Hepatocyte (in vitro differentiated cells): ENCODE data around the gene RBM17. TPM values are rescaled to one million over a fixed set of nuclear protein-coding genes. Genes with fewer than 3 reads are reported as not detected.

ENCODE experiments used
- DNase-seq: peaks from one replicate; pipeline ENCODE4 v3.0.0-alpha.2; 2016; ENCODE audit warnings: low spot score
- H2AFZ ChIP-seq: fragments of 200-600 bp; sonication (generic); 2 replicates; pipeline ENCODE4 v1.6.0; 2016; ENCODE audit warnings: antibody characterized with exemption, mild to moderate bottlenecking
- H3K27ac ChIP-seq: fragments of 200-600 bp; sonication (generic); 2 replicates; pipeline ENCODE4 v1.5.1; 2016; ENCODE audit warnings: mild to moderate bottlenecking
- H3K27me3 ChIP-seq: fragments of 200-600 bp; sonication (generic); 2 replicates; pipeline ENCODE4 v1.6.1; 2016
- H3K36me3 ChIP-seq: fragments of 200-600 bp; sonication (generic); replicated peaks from 2 replicates; pipeline ENCODE4 v1.5.1; 2016; ENCODE audit warnings: low read depth; ENCODE audit not compliant: insufficient read depth
- H3K4me1 ChIP-seq: fragments of 200-600 bp; sonication (generic); 2 replicates; pipeline ENCODE4 v1.5.1; 2016; ENCODE audit warnings: mild to moderate bottlenecking, moderate library complexity; ENCODE audit not compliant: insufficient read depth
- H3K4me2 ChIP-seq: fragments of 200-600 bp; sonication (generic); 2 replicates; pipeline ENCODE4 v1.6.0; 2016
- H3K4me3 ChIP-seq: fragments of 200-600 bp; sonication (generic); 2 replicates; pipeline ENCODE4 v1.5.1; 2016; ENCODE audit warnings: mild to moderate bottlenecking
- H3K79me2 ChIP-seq: fragments of 200-600 bp; sonication (generic); 2 replicates; pipeline ENCODE4 v1.6.0; 2017; ENCODE audit warnings: mild to moderate bottlenecking
- H3K9me2 ChIP-seq: fragments of 200-600 bp; sonication (generic); replicated peaks from 2 replicates; pipeline ENCODE4 v1.6.0; 2017; ENCODE audit warnings: mild to moderate bottlenecking; ENCODE audit not compliant: insufficient read depth
- H3K9me3 ChIP-seq: fragments of 200-600 bp; sonication (generic); 2 replicates; pipeline ENCODE4 v1.5.1; 2016; ENCODE audit warnings: low read depth, mild to moderate bottlenecking
- H4K20me1 ChIP-seq: fragments of 200-600 bp; sonication (generic); 2 replicates; pipeline ENCODE4 v1.6.0; 2016; ENCODE audit warnings: mild to moderate bottlenecking; ENCODE audit not compliant: insufficient read depth, poor library complexity, severe bottlenecking
- CTCF ChIP-seq: fragments of 200-600 bp; sonication (generic); IDR thresholded peaks from 2 replicates; pipeline ENCODE4 v1.5.1; 2016; ENCODE audit warnings: antibody characterized with exemption, mild to moderate bottlenecking; ENCODE audit not compliant: poor library complexity
- EZH2 ChIP-seq: fragments of 200-600 bp; sonication (generic); IDR thresholded peaks from 2 replicates; pipeline ENCODE4 v1.6.1; 2016; ENCODE audit warnings: antibody characterized with exemption, mild to moderate bottlenecking, borderline replicate concordance
- EZH2phosphoT487 ChIP-seq: fragments of 200-600 bp; sonication (generic); IDR thresholded peaks from one replicate; pipeline ENCODE4 v1.6.1; 2018; ENCODE audit warnings: antibody characterized with exemption, mild to moderate bottlenecking, low read depth, moderate library complexity; ENCODE audit not compliant: unreplicated experiment, severe bottlenecking
- WGBS: methylation state at CpG from one replicate; pipeline ENCODE4 v1.1.6; 2016; ENCODE audit warnings: low lambda C conversion rate; ENCODE audit errors: missing lambda C conversion rate; 5-methylcytosine and 5-hydroxymethylcytosine counted together
- polyA plus RNA-seq: library from polyadenylated mRNA; unstranded; fragments of >200 nt; fragmentation: Nextera tagmentation; extraction: Ambion mirVana; gene quantifications from 2 replicates; pipeline ENCODE4 v1.2.1, GENCODE V29; 2016
- total RNA-seq: library from RNA; depleted of rRNA; stranded (reverse); fragments of >200 nt; gene quantifications from 2 replicates; pipeline ENCODE4 v1.2.3, GENCODE V29; 2014

RBM17 gene
- total and polyA plus RNA-seq, 2 experiments from 2014 or later, result 46.7 to 112 TPM

- H3K4me3 ChIP-seq, result no peak overlapping the region
- H3K4me1 ChIP-seq, result no peaks in the 10 kb centered on the region
- H4K20me1 ChIP-seq, result no peaks in the 10 kb centered on the region
- no peaks in the 10 kb centered on the region for H3K9me2 ChIP-seq
- DNase-seq, result no peak
- no peaks in the 10 kb centered on the region for H3K36me3 ChIP-seq
- TF ChIP-seq EZH2phosphoT487, result no peak
- no peak for TF ChIP-seq EZH2
- TF ChIP-seq CTCF, result no peak
- peaks cover 14% of the 10 kb centered on the region for H3K27me3 ChIP-seq
- H2AFZ ChIP-seq, result no peak overlapping the region
- no peak overlapping the region for H3K4me2 ChIP-seq
- H3K27ac ChIP-seq, result no peak overlapping the region
- no peaks in the 10 kb centered on the region for H3K9me3 ChIP-seq
- H3K79me2 ChIP-seq, result no peaks in the 10 kb centered on the region
- 78% methylated on average over 20 of the region's 20 CpGs for WGBS
Measured at GRCh38 chr10:6136215-6137201, 47.7 kb downstream of the RBM17 start.

GRCh38 chr10:6138456-6138855 lies 49.6 kb downstream of the RBM17 start:
- TF ChIP-seq EZH2phosphoT487 (no peak), EZH2 (no peak), CTCF (no peak)
- Histone ChIP-seq H4K20me1 (no peaks in the 10 kb centered on the region), H3K4me1 (peaks cover 3% of the 10 kb centered on the region), H3K4me3 (no peak overlapping the region), H3K79me2 (no peaks in the 10 kb centered on the region), H3K9me3 (no peaks in the 10 kb centered on the region), H3K9me2 (no peaks in the 10 kb centered on the region), H3K27me3 (peaks cover 14% of the 10 kb centered on the region), H3K36me3 (no peaks in the 10 kb centered on the region), H3K27ac (no peak overlapping the region), H3K4me2 (no peak overlapping the region), H2AFZ (no peak overlapping the region)
- DNase-seq, result no peak
- 94% methylated on average over 11 of the region's 11 CpGs for WGBS

GRCh38 chr10:6139470-6139869 lies 50.6 kb downstream of the RBM17 start:
- no peak overlapping the region for H2AFZ ChIP-seq
- H3K27ac ChIP-seq, result no peak overlapping the region
- DNase-seq, result no peak
- H4K20me1 ChIP-seq, result no peaks in the 10 kb centered on the region
- 96% methylated on average over 11 of the region's 11 CpGs for WGBS
- no peaks in the 10 kb centered on the region for H3K9me3 ChIP-seq
- H3K27me3 ChIP-seq, result peaks cover 14% of the 10 kb centered on the region
- H3K36me3 ChIP-seq, result no peaks in the 10 kb centered on the region
- H3K9me2 ChIP-seq, result no peaks in the 10 kb centered on the region
- H3K4me3 ChIP-seq, result no peak overlapping the region
- TF ChIP-seq CTCF, result no peak
- no peak for TF ChIP-seq EZH2phosphoT487
- no peak for TF ChIP-seq EZH2
- peaks cover 3% of the 10 kb centered on the region for H3K4me1 ChIP-seq
- no peaks in the 10 kb centered on the region for H3K79me2 ChIP-seq
- H3K4me2 ChIP-seq, result no peak overlapping the region
